ENCODE results near the gene SLC1A5.
"Not testable (repeated sequence)": the region's sequence is repeated elsewhere in the genome, so short reads cannot be mapped to it uniquely, and the experiment has no call there.

The SLC1A5 gene

DNA sequence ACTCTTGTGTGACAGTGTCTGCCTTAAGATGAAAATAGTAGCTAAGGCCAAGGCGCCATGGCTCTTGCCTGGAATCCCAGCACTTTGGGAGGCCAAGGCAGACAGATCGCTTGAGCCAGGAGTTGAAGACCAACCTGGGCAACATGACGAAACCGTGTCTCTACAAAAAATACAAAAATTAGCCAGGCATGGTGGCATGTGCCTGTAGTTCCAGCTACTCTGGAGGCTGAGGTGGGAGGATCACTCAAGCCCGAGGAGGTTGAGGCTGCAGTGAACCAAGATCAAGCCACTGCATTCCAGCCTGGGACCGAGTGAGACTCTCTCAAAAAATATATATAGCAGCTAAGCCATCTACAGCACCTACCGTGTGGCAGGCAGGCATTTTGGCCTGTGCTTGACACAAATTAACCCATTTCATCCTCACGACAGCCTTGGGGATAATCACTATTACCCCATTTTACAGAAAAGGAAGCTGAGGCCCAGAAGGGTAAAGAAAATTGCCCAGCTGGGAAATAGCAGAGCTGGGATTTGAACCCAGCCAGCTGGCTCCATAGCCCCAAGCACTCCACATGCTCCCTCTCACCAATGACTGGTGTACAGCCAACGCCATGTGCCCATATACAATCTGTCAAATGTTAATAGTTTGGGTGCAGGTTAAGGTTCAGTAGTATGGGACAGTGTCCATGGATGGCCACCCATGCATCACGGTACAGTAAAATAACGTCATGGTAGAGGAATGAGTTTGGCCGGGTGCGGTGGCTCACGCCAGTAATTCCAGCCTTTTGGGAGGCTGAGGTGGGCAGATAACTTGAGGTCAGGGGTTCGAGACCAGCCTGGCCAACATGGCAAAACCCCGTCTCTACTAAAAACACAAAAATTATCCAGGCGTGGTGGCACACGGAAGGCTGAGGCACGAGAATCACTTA is 3.1 kb downstream of the SLC1A5 start:
- no peaks in the 10 kb centered on the region for H3K9me3 ChIP-seq (ENCODE audit: control insufficient read depth, insufficient read depth, low read length)
- H3K27me3 ChIP-seq (ENCODE audit: control insufficient read depth, insufficient read depth, low read length) = no peaks in the 10 kb centered on the region
- H3K36me3 ChIP-seq (ENCODE audit: control insufficient read depth, insufficient read depth, low read length) = peaks cover 23% of the 10 kb centered on the region
- no peak for DNase-seq (ENCODE audit: low read depth, low spot score)
- no peak overlapping the region; the same call in 1 of the 2 replicates for H3K4me3 ChIP-seq (ENCODE audit: low read length)
- H3K27ac ChIP-seq (ENCODE audit: low read length) = no peak overlapping the region
- no CpG with 5 or more reads among the region's 19 CpGs for WGBS (ENCODE audit: insufficient coverage, insufficient read length)
- peaks cover 7% of the 10 kb centered on the region; the same call in 1 of the 2 replicates for H3K4me1 ChIP-seq (ENCODE audit: control insufficient read depth, insufficient read depth, low read length)

DNA sequence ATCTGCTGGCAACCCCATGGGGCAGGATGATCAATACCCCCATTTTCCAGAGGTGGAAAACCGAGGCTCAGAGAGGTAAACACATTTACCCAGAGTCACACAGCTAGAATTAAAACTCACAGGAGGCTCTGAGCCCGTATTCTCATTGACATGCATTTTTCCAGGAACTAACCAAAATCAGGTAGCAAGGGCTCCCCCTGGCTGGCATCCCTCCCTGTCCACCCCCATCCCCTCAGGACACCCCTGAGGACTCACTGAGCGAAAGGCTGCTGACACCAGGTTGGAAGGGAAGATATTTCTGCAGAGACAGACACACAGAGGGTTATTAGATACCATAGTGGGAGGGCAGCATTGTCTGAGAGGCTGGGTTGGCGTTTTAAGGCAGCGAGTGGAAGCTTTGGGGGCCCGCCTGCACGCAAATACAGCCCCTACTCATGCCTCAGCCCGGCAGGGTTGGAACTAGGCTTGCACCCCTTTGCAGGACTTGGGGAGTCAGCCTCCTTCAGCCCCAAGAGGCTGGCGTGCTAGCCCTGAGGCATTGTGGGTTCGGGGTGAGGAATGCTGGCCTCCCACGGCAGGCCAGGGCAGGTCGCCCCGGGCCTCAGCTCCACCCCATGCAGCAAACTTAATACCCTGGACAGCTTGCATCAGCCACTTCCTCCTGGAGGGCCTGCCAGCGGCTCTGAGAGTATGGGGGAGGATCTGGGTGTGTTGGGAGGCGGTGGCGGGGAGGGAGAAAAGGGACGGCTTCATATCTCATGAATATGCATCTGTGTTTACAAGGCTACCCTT is 3.9 kb downstream of the SLC1A5 start:
- H3K4me3 ChIP-seq (ENCODE audit: low read length) = no peak overlapping the region; the same call in 1 of the 2 replicates
- WGBS (ENCODE audit: insufficient coverage, insufficient read length) = no CpG with 5 or more reads among the region's 17 CpGs
- no peak for DNase-seq (ENCODE audit: low read depth, low spot score)
- H3K27ac ChIP-seq (ENCODE audit: low read length) = no peak overlapping the region
- H3K9me3 ChIP-seq (ENCODE audit: control insufficient read depth, insufficient read depth, low read length) = no peaks in the 10 kb centered on the region
- H3K27me3 ChIP-seq (ENCODE audit: control insufficient read depth, insufficient read depth, low read length) = no peaks in the 10 kb centered on the region
- peaks cover 7% of the 10 kb centered on the region; the same call in 1 of the 2 replicates for H3K4me1 ChIP-seq (ENCODE audit: control insufficient read depth, insufficient read depth, low read length)
- peaks cover 23% of the 10 kb centered on the region for H3K36me3 ChIP-seq (ENCODE audit: control insufficient read depth, insufficient read depth, low read length)

DNA sequence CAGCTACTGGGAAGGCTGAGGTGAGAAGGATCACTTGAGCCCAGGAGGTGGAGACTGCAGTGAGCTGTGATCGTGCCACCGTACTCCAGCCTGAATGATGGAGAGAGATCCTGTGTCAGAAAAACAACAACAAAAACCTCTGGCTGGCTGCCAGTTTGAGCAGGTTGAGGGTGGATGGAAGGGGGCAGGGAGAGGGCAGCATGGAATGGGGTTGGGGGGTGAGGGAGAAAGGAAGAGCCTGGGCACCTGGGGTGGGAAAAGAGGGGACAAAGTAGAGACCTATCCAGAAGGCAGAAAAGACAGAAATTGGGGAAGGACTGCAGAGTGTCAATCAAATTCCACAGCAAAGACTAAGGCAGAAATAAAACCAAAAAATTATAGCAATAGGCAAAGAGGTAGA is 4.7 kb downstream of the SLC1A5 start:
- no peaks in the 10 kb centered on the region for H3K9me3 ChIP-seq (ENCODE audit: control insufficient read depth, insufficient read depth, low read length)
- no peak overlapping the region for H3K4me3 ChIP-seq (ENCODE audit: low read length)
- no CpG with 5 or more reads among the region's 2 CpGs for WGBS (ENCODE audit: insufficient coverage, insufficient read length)
- H3K36me3 ChIP-seq (ENCODE audit: control insufficient read depth, insufficient read depth, low read length) = peaks cover 29% of the 10 kb centered on the region
- H3K27me3 ChIP-seq (ENCODE audit: control insufficient read depth, insufficient read depth, low read length) = no peaks in the 10 kb centered on the region
- H3K4me1 ChIP-seq (ENCODE audit: control insufficient read depth, insufficient read depth, low read length) = peaks cover 7% of the 10 kb centered on the region; the same call in 1 of the 2 replicates
- H3K27ac ChIP-seq (ENCODE audit: low read length) = no peak overlapping the region
- DNase-seq (ENCODE audit: low read depth, low spot score) = no peak

DNA sequence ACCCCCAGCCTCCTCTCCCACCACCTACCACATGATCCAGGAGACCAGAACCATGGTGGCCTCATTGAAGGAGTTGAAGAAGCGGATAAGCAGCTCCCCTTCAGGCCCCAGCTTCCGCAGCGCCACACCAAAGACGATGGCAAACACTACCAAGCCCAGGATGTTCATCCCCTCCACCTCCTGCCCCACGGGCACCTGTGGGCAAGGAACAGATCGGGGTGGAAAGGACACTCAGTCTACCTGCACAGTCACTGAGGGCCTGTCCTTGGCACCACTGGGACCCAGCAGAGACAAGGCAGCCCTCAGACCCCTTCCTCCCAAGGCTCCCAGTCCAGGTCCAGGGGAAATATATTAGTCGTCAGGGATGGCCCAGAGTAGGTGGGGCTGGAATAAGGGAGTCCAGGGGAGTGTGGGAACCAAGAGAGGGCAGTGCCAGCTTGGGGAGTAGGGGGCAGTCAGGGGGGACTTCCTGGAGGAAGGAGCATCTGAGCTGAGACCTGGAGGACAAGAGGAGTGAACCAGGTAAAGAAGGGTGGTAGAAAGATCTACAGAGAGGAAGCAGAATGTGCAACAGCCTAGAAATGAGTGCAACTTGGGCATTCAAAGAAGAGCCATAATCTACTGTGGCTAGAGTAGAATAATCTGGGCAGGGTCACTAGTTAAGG is 5.9 kb downstream of the SLC1A5 start:
- no peak overlapping the region for H3K27ac ChIP-seq (ENCODE audit: low read length)

DNA sequence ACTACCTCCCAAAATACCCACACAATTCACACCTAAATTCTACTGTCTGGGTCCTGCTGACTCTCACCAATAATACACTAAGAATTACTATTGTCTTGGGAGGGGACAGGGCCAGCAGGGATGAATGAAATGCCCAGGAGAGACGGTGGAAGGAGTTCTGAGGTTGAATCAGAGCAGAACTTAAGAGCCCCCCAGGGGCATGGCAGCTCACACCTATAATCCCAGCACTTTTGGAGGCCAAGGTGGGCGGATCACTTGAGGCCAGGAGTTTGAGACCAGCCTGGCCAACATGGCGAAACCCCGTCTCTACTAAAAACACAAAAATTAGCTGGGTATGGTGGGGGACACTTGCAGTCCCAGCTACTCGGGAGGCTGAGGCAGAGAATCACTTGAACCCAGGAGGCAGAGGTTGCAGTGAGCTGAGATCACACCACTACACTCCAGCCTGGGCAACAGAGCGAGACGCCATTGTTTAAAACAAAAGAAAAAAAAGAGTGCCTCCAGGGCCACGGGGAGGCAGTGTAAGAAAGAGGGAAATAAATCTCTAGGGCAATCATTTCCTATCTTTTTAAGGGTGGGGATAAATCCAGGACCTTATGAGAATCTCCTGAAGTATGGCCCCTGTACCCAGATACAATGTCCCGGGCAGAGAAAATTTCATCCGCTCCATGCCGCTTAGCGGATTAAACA is 10.3 kb downstream of the SLC1A5 start:
- not testable (repeated sequence) for H3K9me3 ChIP-seq (ENCODE audit: control insufficient read depth, insufficient read depth, low read length); DNase-seq (ENCODE audit: low read depth, low spot score); H3K4me3 ChIP-seq (ENCODE audit: low read length); H3K27ac ChIP-seq (ENCODE audit: low read length); H3K4me1 ChIP-seq (ENCODE audit: control insufficient read depth, insufficient read depth, low read length); H3K27me3 ChIP-seq (ENCODE audit: control insufficient read depth, insufficient read depth, low read length)
- WGBS (ENCODE audit: insufficient coverage, insufficient read length) = no CpG with 5 or more reads among the region's 12 CpGs
- H3K36me3 ChIP-seq (ENCODE audit: control insufficient read depth, insufficient read depth, low read length) = peaks cover 43% of the 10 kb centered on the region

More for the DNA sequence above, 5.9 kb downstream of the SLC1A5 start:
- WGBS (ENCODE audit: insufficient coverage, insufficient read length) = no CpG with 5 or more reads among the region's 7 CpGs
- DNase-seq (ENCODE audit: low read depth, low spot score) = no peak
- Histone ChIP-seq H3K27me3 (ENCODE audit: control insufficient read depth, insufficient read depth, low read length) (no peaks in the 10 kb centered on the region), H3K4me1 (ENCODE audit: control insufficient read depth, insufficient read depth, low read length) (peaks cover 7% of the 10 kb centered on the region; the same call in 1 of the 2 replicates), H3K9me3 (ENCODE audit: control insufficient read depth, insufficient read depth, low read length) (no peaks in the 10 kb centered on the region), H3K4me3 (ENCODE audit: low read length) (no peak overlapping the region), H3K36me3 (ENCODE audit: control insufficient read depth, insufficient read depth, low read length) (peaks cover 35% of the 10 kb centered on the region)

DNA sequence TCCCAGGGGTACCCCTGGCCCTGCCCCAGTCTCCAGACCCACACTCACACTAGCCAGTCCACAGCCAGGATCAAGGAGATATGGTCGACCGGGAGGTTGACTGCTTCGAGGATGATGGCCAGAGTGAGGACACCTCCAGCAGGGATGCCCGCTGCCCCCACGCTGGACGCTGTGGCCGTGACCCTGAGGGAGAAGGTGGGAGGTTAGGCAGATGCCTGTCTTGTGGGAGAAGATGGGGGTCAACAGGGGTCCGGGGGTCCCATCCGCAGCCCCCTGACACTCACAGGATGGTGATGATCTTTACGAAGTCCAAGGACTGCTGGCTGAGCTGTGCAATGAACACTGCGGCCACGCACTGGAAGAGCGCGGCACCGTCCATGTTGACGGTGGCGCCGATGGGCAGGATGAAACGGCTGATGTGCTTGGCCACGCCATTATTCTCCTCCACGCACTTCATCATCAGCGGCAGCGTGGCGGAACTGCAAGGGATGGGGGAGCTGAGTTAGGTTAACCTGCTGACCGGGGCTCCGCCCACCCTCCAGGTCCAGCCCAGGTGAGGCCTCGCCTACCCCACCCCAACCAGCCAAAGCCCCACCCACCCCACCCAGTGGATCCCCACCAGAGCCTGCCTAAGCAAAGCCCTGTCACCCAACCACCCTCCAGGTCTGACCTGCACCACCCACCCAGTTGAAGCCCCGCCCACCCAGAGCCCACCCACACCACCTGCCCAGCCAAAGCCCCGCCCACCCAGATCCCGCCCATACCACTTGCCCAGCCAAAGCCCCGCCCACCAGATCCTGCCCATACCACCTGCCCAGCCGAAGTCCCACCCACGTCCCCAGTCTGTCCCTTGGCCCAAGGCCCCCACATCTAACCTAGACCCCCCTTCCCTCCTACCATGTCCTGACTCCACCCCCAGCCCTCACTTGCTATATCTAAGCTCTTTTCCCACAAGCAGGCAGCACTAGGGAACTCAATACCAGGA is 11.2 kb downstream of the SLC1A5 start:
- Histone ChIP-seq H3K36me3 (ENCODE audit: control insufficient read depth, insufficient read depth, low read length) (peaks cover 36% of the 10 kb centered on the region), H3K9me3 (ENCODE audit: control insufficient read depth, insufficient read depth, low read length) (no peaks in the 10 kb centered on the region), H3K27me3 (ENCODE audit: control insufficient read depth, insufficient read depth, low read length) (no peaks in the 10 kb centered on the region), H3K4me3 (ENCODE audit: low read length) (no peak overlapping the region), H3K4me1 (ENCODE audit: control insufficient read depth, insufficient read depth, low read length) (no peaks in the 10 kb centered on the region), H3K27ac (ENCODE audit: low read length) (no peak overlapping the region)
- no CpG with 5 or more reads among the region's 33 CpGs for WGBS (ENCODE audit: insufficient coverage, insufficient read length)
- no peak for DNase-seq (ENCODE audit: low read depth, low spot score)

DNA sequence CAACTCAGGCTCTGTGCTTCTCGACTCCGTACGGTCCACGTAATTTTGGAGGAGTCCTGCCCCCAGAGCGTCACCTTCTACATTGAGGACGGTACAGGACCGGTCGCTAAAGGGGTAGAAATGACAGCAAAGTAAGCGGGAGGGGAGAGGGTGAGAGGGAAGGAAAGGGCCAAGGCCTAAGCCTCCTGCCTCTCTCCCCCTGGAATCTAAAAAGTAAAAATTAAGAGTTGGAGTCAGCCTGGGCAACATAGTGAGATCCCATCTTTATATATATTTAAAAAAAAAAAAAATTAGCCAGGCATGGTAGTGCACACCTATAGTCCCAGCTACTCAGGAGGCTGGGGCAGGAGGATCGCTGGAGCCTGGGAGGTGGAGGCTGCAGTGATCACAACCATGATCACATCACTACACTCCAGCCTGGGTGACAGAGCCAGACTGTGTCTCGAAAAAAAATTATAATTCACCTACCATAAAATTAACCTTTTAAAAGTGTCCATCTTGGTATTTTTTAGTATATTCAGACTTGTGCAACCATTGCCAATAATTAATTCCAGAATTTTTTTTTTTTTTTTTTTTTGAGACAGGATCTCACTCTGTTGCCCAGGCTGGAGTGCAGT is 12.6 kb downstream of the SLC1A5 start:
- no peaks in the 10 kb centered on the region for H3K4me1 ChIP-seq (ENCODE audit: control insufficient read depth, insufficient read depth, low read length)

DNA sequence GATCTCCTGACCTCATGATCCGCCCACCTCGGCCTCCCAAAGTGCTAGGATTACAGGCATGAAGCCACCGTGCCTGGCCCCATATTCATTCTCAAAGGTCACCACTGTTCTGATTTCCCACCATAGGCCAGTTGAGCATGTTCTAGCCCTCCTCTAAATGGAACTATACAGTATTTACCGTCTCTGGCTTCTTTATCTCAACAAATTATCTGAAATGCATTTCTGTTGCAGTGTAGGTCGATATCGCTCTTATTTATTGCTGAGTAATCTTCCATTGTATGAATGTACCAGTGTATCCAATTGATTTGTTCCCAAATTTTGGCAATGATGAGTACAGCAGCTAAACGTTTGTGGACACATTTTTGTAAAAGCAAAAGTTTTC is 15.4 kb downstream of the SLC1A5 start:
- peaks cover 18% of the 10 kb centered on the region for H3K36me3 ChIP-seq (ENCODE audit: control insufficient read depth, insufficient read depth, low read length)
- H3K9me3 ChIP-seq (ENCODE audit: control insufficient read depth, insufficient read depth, low read length) = no peaks in the 10 kb centered on the region
- WGBS (ENCODE audit: insufficient coverage, insufficient read length) = no CpG with 5 or more reads among the region's 7 CpGs
- H3K4me3 ChIP-seq (ENCODE audit: low read length) = no peak overlapping the region
- no peak overlapping the region for H3K27ac ChIP-seq (ENCODE audit: low read length)
- no peaks in the 10 kb centered on the region for H3K27me3 ChIP-seq (ENCODE audit: control insufficient read depth, insufficient read depth, low read length)
- no peaks in the 10 kb centered on the region for H3K4me1 ChIP-seq (ENCODE audit: control insufficient read depth, insufficient read depth, low read length)
- no peak for DNase-seq (ENCODE audit: low read depth, low spot score)

More for the DNA sequence above, 12.6 kb downstream of the SLC1A5 start:
- DNase-seq (ENCODE audit: low read depth, low spot score) = no peak
- Histone ChIP-seq H3K27me3 (ENCODE audit: control insufficient read depth, insufficient read depth, low read length) (no peaks in the 10 kb centered on the region), H3K27ac (ENCODE audit: low read length) (no peak overlapping the region), H3K4me3 (ENCODE audit: low read length) (no peak overlapping the region), H3K9me3 (ENCODE audit: control insufficient read depth, insufficient read depth, low read length) (no peaks in the 10 kb centered on the region), H3K36me3 (ENCODE audit: control insufficient read depth, insufficient read depth, low read length) (peaks cover 30% of the 10 kb centered on the region)
- WGBS (ENCODE audit: insufficient coverage, insufficient read length) = no CpG with 5 or more reads among the region's 11 CpGs
